Daoy (cell line): ENCODE measurements around the gene FSD2. TPM values are rescaled to one million over a fixed set of nuclear protein-coding genes. Genes with fewer than 3 reads are reported as not detected.
"Not testable (repeated sequence)": the region's sequence is repeated elsewhere in the genome, so short reads cannot be mapped to it uniquely, and the experiment has no call there.

ENCODE experiments used
- DNase-seq: peaks from one replicate; pipeline ENCODE4 v3.0.0-alpha.2; 2015; ENCODE audit warnings: low read depth
- total RNA-seq: library from RNA; depleted of rRNA; stranded (reverse); fragments of >200 nt; shearing (Covaris generic); gene quantifications from 2 replicates; pipeline ENCODE4 v1.2.3, GENCODE V29; 2014

The FSD2 gene
- total RNA-seq, 1 experiment from 2014 or later, result not detected

GRCh38 chr15:82831894-82832600, 26.2 kb upstream of the FSD2 start:
- no peak for DNase-seq

GRCh38 chr15:82830427-82831173, 24.7 kb upstream of the FSD2 start:
- DNase-seq, result no peak

GRCh38 chr15:82829234-82829633, 23.4 kb upstream of the FSD2 start:
- DNase-seq, result no peak

GRCh38 chr15:82828075-82828474, 22.2 kb upstream of the FSD2 start:
- DNase-seq, result no peak

GRCh38 chr15:82823049-82823448, 17.2 kb upstream of the FSD2 start:
- no peak for DNase-seq

- not testable (repeated sequence) for DNase-seq
Observed at GRCh38 chr15:82821851-82822250, 16.0 kb upstream of the FSD2 start.

- DNase-seq, result not testable (repeated sequence)
Observed at GRCh38 chr15:82821396-82821795, 15.5 kb upstream of the FSD2 start.

- DNase-seq, result no peak
Observed at GRCh38 chr15:82820128-82820527, 14.3 kb upstream of the FSD2 start.

- no peak for DNase-seq
Observed at GRCh38 chr15:82812994-82813393, 7.1 kb upstream of the FSD2 start.

- DNase-seq, result no peak
Observed at GRCh38 chr15:82810890-82811426, 5.1 kb upstream of the FSD2 start.

GRCh38 chr15:82810061-82810889, 4.4 kb upstream of the FSD2 start:
- DNase-seq, result peak; percentile 58

- DNase-seq, result peak; percentile 98
Observed at GRCh38 chr15:82809308-82810060, 3.6 kb upstream of the FSD2 start, which contains the start of gene WHAMM. Gene WHAMM (plus strand): TSS chr15:82809628. CDS start chr15:82809727, 99 bp downstream.

GRCh38 chr15:82808634-82809041, 2.8 kb upstream of the FSD2 start:
- DNase-seq, result no peak

GRCh38 chr15:82807920-82808633, 2.2 kb upstream of the FSD2 start:
- no peak for DNase-seq

GRCh38 chr15:82804575-82804949, 1.3 kb downstream of the FSD2 start:
- no peak for DNase-seq

- DNase-seq, result no peak
Observed at GRCh38 chr15:82803793-82804574, 1.9 kb downstream of the FSD2 start.

- DNase-seq, result no peak
Observed at GRCh38 chr15:82802497-82802896, 3.4 kb downstream of the FSD2 start.

- DNase-seq, result no peak
Observed at GRCh38 chr15:82799183-82799841, 6.6 kb downstream of the FSD2 start.

GRCh38 chr15:82798531-82799166, 7.2 kb downstream of the FSD2 start:
- DNase-seq, result no peak
